H1 (cell line): ENCODE data around the gene NLRP6. TPM values are rescaled to one million over a fixed set of nuclear protein-coding genes. Genes with fewer than 3 reads are reported as not detected.

Experiments used
- CTCF ChIA-PET: fragments of 300-600 bp; sonication (Branson Sonifier 250); formaldehyde crosslinking; loops from one replicate; lab custom pipeline; 2021; ENCODE audit not compliant: partially characterized antibody; lab: Charles Lee
- POLR2A ChIA-PET: fragments of 300-600 bp; sonication (Branson Sonifier 250); formaldehyde crosslinking; loops from one replicate; lab custom pipeline; 2021; ENCODE audit warnings: inconsistent platforms; ENCODE audit not compliant: partially characterized antibody; lab: Charles Lee
- DNase-seq, 2 experiments: peaks; one replicate each; pipeline versions ENCODE4 v3.0.0 to v3.0.0-alpha.2; 2010 to 2022; ENCODE audit warnings: low spot score in 2 of 2, low read depth in 1 of 2, mixed read lengths in 1 of 2
- FAIRE-seq: peaks from 2 replicates; lab custom pipeline; 2011; peaks lifted over from hg19 to GRCh38; lab: Jason Lieb, UNC
- H2AFZ ChIP-seq: 2 replicates; pipeline ENCODE4 v1.8.1; 2012; ENCODE audit warnings: low read length, inconsistent platforms
- H2AK5ac ChIP-seq: 2 replicates; pipeline ENCODE4 v1.6.1; 2013; ENCODE audit warnings: low read depth, low read length
- H2BK120ac ChIP-seq: replicated peaks from 2 replicates; pipeline ENCODE3; 2013; ENCODE audit warnings: low read depth, low read length, inconsistent platforms
- H2BK12ac ChIP-seq: 2 replicates; pipeline ENCODE4 v1.6.1; 2013; ENCODE audit warnings: low read depth, low read length
- H2BK15ac ChIP-seq: 2 replicates; pipeline ENCODE4 v1.6.1; 2013; ENCODE audit warnings: low read length
- H2BK20ac ChIP-seq: 2 replicates; pipeline ENCODE4 v1.6.1; 2013; ENCODE audit warnings: low read length
- H2BK5ac ChIP-seq: 2 replicates; pipeline ENCODE4 v1.6.1; 2013; ENCODE audit warnings: low read depth, low read length
- H3K14ac ChIP-seq: 2 replicates; pipeline ENCODE4 v1.6.1; 2013; ENCODE audit warnings: inconsistent platforms; ENCODE audit not compliant: insufficient read length
- H3K18ac ChIP-seq: 2 replicates; pipeline ENCODE4 v1.6.1; 2013; ENCODE audit warnings: low read length; ENCODE audit errors: extremely low read depth
- H3K23ac ChIP-seq: 2 replicates; pipeline ENCODE4 v1.6.1; 2013; ENCODE audit warnings: inconsistent platforms; ENCODE audit not compliant: insufficient read length
- H3K23me2 ChIP-seq: 2 replicates; pipeline ENCODE4 v1.6.1; 2013; ENCODE audit warnings: low read depth, low read length
- H3K27ac ChIP-seq: 2 replicates; pipeline ENCODE4 v1.6.1; 2011; ENCODE audit warnings: low read depth, low read length, inconsistent platforms
- H3K27me3 ChIP-seq, 4 experiments: replicated peaks in 1 of 4; 1 replicate in 1 of 4; 2 replicates in 3 of 4; pipeline versions ENCODE4 v1.6.1 to v1.8.1; 2011 to 2013; ENCODE audit warnings: low read length in 3 of 4, mild to moderate bottlenecking in 3 of 4, inconsistent platforms in 2 of 4, mixed read lengths in 2 of 4, moderate library complexity in 1 of 4; ENCODE audit not compliant: control insufficient read depth in 3 of 4, insufficient read depth in 3 of 4; ENCODE audit errors: extremely low read depth in 1 of 4
- H3K36me3 ChIP-seq, 4 experiments: 2 replicates each; pipeline versions ENCODE4 v1.6.1 to v1.8.1; 2011 to 2013; ENCODE audit warnings: mild to moderate bottlenecking in 4 of 4, low read length in 3 of 4, moderate library complexity in 2 of 4, control low read depth in 1 of 4, inconsistent platforms in 1 of 4; ENCODE audit not compliant: insufficient read depth in 4 of 4, control insufficient read depth in 2 of 4
- H3K4ac ChIP-seq: replicated peaks from 2 replicates; pipeline ENCODE3; 2013; ENCODE audit warnings: low read length, low read depth, mixed read lengths, inconsistent platforms; ENCODE audit not compliant: insufficient read length
- H3K4me1 ChIP-seq, 4 experiments: replicated peaks in 1 of 4; 1 replicate in 1 of 4; 2 replicates in 3 of 4; pipeline versions ENCODE4 v1.6.1 to v1.8.1; 2011 to 2013; ENCODE audit warnings: low read length in 3 of 4, inconsistent platforms in 2 of 4, mixed read lengths in 1 of 4; ENCODE audit not compliant: insufficient read depth in 4 of 4, control insufficient read depth in 3 of 4
- H3K4me2 ChIP-seq, 2 experiments: 2 replicates each; pipeline versions ENCODE4 v1.6.1 to v1.8.1; 2011 to 2013; ENCODE audit warnings: low read depth in 2 of 2, low read length in 2 of 2, control low read depth in 1 of 2, inconsistent platforms in 1 of 2, mild to moderate bottlenecking in 1 of 2; ENCODE audit not compliant: insufficient read depth in 1 of 2
- H3K4me3 ChIP-seq, 4 experiments: fragments of 200-600, 300-600 bp in 1 of 4; sonication (generic), shearing (Covaris generic), sonication (Bioruptor Twin) in 1 of 4; 2 replicates each; pipeline versions ENCODE4 v1.5.1 to v1.8.1; 2011 to 2016; ENCODE audit warnings: low read length in 4 of 4, low read depth in 3 of 4, control low read depth in 2 of 4, inconsistent platforms in 2 of 4, mild to moderate bottlenecking in 2 of 4, mixed read lengths in 1 of 4, moderate library complexity in 1 of 4; ENCODE audit not compliant: insufficient read depth in 2 of 4; ENCODE audit errors: extremely low read depth in 1 of 4
- H3K56ac ChIP-seq: replicated peaks from 2 replicates; pipeline ENCODE3; 2013; ENCODE audit warnings: low read depth, mild to moderate bottlenecking, mixed read lengths, low read length, inconsistent platforms; ENCODE audit not compliant: insufficient read length
- H3K79me1 ChIP-seq: 2 replicates; pipeline ENCODE4 v1.6.1; 2013; ENCODE audit warnings: low read depth, low read length, control low read depth
- H3K79me2 ChIP-seq, 2 experiments: 2 replicates each; pipeline versions ENCODE4 v1.6.1 to v1.8.1; 2012 to 2013; ENCODE audit warnings: low read length in 2 of 2, mild to moderate bottlenecking in 2 of 2, inconsistent platforms in 1 of 2; ENCODE audit not compliant: insufficient read depth in 2 of 2, control insufficient read depth in 1 of 2
- H3K9ac ChIP-seq, 4 experiments: replicated peaks in 1 of 4; 1 replicate in 1 of 4; 2 replicates in 3 of 4; pipeline versions ENCODE4 v1.6.1 to v1.8.1; 2011 to 2013; ENCODE audit warnings: low read depth in 3 of 4, low read length in 3 of 4, control low read depth in 2 of 4, mild to moderate bottlenecking in 2 of 4, moderate library complexity in 2 of 4, inconsistent platforms in 1 of 4; ENCODE audit errors: extremely low read depth in 1 of 4
- H3K9me3 ChIP-seq, 2 experiments: 2 replicates each; pipeline versions ENCODE4 v1.6.1 to v1.8.1; 2012 to 2013; ENCODE audit warnings: mild to moderate bottlenecking in 2 of 2, moderate library complexity in 2 of 2, control low read depth in 1 of 2, inconsistent platforms in 1 of 2, low read depth in 1 of 2, low read length in 1 of 2, mixed read lengths in 1 of 2; ENCODE audit not compliant: insufficient read depth in 2 of 2
- H4K20me1 ChIP-seq, 2 experiments: replicated peaks in 1 of 2; 2 replicates each; pipeline versions ENCODE3 to v1.8.1; 2011 to 2013; ENCODE audit warnings: inconsistent platforms in 2 of 2, low read length in 2 of 2, mild to moderate bottlenecking in 1 of 2; ENCODE audit not compliant: insufficient read depth in 2 of 2, control insufficient read depth in 1 of 2
- H4K5ac ChIP-seq: 2 replicates; pipeline ENCODE4 v1.6.1; 2013; ENCODE audit warnings: low read length, low read depth, mixed read lengths, inconsistent platforms; ENCODE audit not compliant: insufficient read length
- H4K8ac ChIP-seq: 2 replicates; pipeline ENCODE4 v1.8.0; 2013; ENCODE audit warnings: mild to moderate bottlenecking, moderate library complexity, low read length, inconsistent platforms; ENCODE audit not compliant: insufficient read depth; ENCODE audit errors: extremely low read depth
- H4K91ac ChIP-seq: replicated peaks from 2 replicates; pipeline ENCODE3; 2013; ENCODE audit warnings: low read length, mixed read lengths, inconsistent platforms; ENCODE audit not compliant: insufficient read length
- CBX8 ChIP-seq: fragments of 300-800, 300-1000 bp; sonication (generic); IDR thresholded peaks from 2 replicates; pipeline ENCODE4 v1.7.1; 2016; ENCODE audit warnings: low read depth, low read length, borderline replicate concordance
- POLR2AphosphoS5 ChIP-seq: IDR thresholded peaks from 2 replicates; pipeline ENCODE4 v1.6.1; 2011; ENCODE audit warnings: low read depth, low read length
- SIN3A ChIP-seq, 2 experiments: IDR thresholded peaks in 1 of 2; conservative IDR thresholded peaks in 1 of 2; 2 replicates each; pipeline ENCODE4 v1.6.1; 2011 to 2012; ENCODE audit warnings: low read length in 2 of 2, improper control_type of control experiment in 1 of 2, low read depth in 1 of 2, mild to moderate bottlenecking in 1 of 2
- SP1 ChIP-seq: IDR thresholded peaks from 2 replicates; pipeline ENCODE4 v1.6.1; 2011; ENCODE audit warnings: low read depth, low read length
- TBP ChIP-seq: IDR thresholded peaks from 2 replicates; pipeline ENCODE4 v1.6.1; 2011; ENCODE audit warnings: low read depth, low read length, improper control_type of control experiment
- WGBS, 2 experiments: shearing (Covaris generic) in 1 of 2; methylation state at CpG; one replicate each; pipeline versions ENCODE4 v1.1.6 to v1.1.7; 2013 to 2015; ENCODE audit warnings: low lambda C conversion rate in 2 of 2, mixed read lengths in 2 of 2, inconsistent platforms in 1 of 2, low coverage in 1 of 2, missing lambda C conversion rate in 1 of 2; ENCODE audit not compliant: insufficient replicate concordance in 2 of 2, insufficient coverage in 1 of 2, insufficient read length in 1 of 2; ENCODE audit errors: extremely low coverage in 1 of 2, missing lambda C conversion rate in 1 of 2; 5-methylcytosine and 5-hydroxymethylcytosine counted together
- polyA plus RNA-seq, 7 experiments: library from polyadenylated mRNA; depleted of rRNA in 3 of 7; stranded (reverse) in 5 of 7; unstranded in 2 of 7; fragments of >200 nt in 5 of 7; fragments of 200-250 nt in 2 of 7; gene quantifications; 1 replicate in 5 of 7; 2 replicates in 1 of 7; 4 replicates in 1 of 7; pipeline versions ENCODE4 v1.2.1 to v1.2.3, GENCODE V29; 2011 to 2013; ENCODE audit warnings: missing spikeins in 2 of 7, mixed read lengths in 2 of 7
- total RNA-seq: library from RNA; stranded (reverse); fragmentation: NEBNext Ultra II Directional; extraction: Animal tissue kit (Norgen Biotek cat#: 25700); gene quantifications from 2 replicates; pipeline ENCODE4 v1.2.1, GENCODE V29; 2021
- TF ChIP-seq, protein P1 (sequence below): IDR thresholded peaks from 2 replicates; pipeline ENCODE4 v1.6.1; 2011; ENCODE audit warnings: low read length, improper control_type of control experiment

The NLRP6 gene
- total and polyA plus RNA-seq, 2 of the 8 experiments (the other 6 are each of a cell fraction or from before 2014, with no cell fraction given): not detected

GRCh38 chr11:313787-314553, 35.8 kb downstream of the NLRP6 start, which contains the start of gene IFITM1:
IFITM1 (plus strand) TSS chr11:314040; CDS start chr11:314171, 131 bp downstream.
- H4K8ac ChIP-seq: no peak within 1 kb of the TSS
- no peaks in the 10 kb centered on the region for H3K79me1 ChIP-seq
- peak within 1 kb of the TSS; percentile 95; the same call in 1 of the 2 replicates for H2BK20ac ChIP-seq
- FAIRE-seq (no peak), DNase-seq (peak in 1 of 2 experiments; percentile 57)
- H2AK5ac ChIP-seq: peak within 1 kb of the TSS; percentile 93; the same call in 1 of the 2 replicates
- no peak within 1 kb of the TSS for H3K14ac ChIP-seq
- H3K9ac ChIP-seq: peak within 1 kb of the TSS in 3 of 4 experiments; percentile 51 to 85 (median 56); a peak in 6 of 7 replicates
- peak within 1 kb of the TSS; percentile 90 for H2BK12ac ChIP-seq
- H3K4me2 ChIP-seq: peak within 1 kb of the TSS; percentile 75 to 89
- H3K27ac ChIP-seq: peak within 1 kb of the TSS; percentile 43; the same call in 1 of the 2 replicates
- no peaks in the 10 kb centered on the region for H3K9me3 ChIP-seq
- peaks cover 0 to 5% of the 10 kb centered on the region in 2 experiments for H4K20me1 ChIP-seq
- H3K79me2 ChIP-seq: peaks cover 0 to 21% of the 10 kb centered on the region in 2 experiments; a peak in 2 of 4 replicates
- ChIA-PET CTCF (interaction anchor here (0.9 to 4.2 kb wide), 5 partner anchors 8 to 62 kb away, joined by 3 to 33 read pairs (median 4); no protein-coding TSS in a partner anchor), POLR2A (interaction anchor here (1.8 to 4.0 kb wide), 3 partner anchors 16 to 41 kb away, joined by 4 to 17 read pairs (median 9); no protein-coding TSS in a partner anchor)
- H4K5ac ChIP-seq: peak within 1 kb of the TSS; percentile 68
- peak within 1 kb of the TSS; percentile 97; the same call in 1 of the 2 replicates for H2BK15ac ChIP-seq
- peak within 1 kb of the TSS; percentile 95 for H3K18ac ChIP-seq
- no peaks in the 10 kb centered on the region for H3K27me3 ChIP-seq
- peak within 1 kb of the TSS; percentile 96 for H2BK5ac ChIP-seq
- peaks cover 9 to 41% (median 31%) of the 10 kb centered on the region in 4 experiments for H3K4me1 ChIP-seq
- peak within 1 kb of the TSS; percentile 95 for H3K4ac ChIP-seq
- TF ChIP-seq CBX8: no peak
- TF ChIP-seq, protein P1, sequence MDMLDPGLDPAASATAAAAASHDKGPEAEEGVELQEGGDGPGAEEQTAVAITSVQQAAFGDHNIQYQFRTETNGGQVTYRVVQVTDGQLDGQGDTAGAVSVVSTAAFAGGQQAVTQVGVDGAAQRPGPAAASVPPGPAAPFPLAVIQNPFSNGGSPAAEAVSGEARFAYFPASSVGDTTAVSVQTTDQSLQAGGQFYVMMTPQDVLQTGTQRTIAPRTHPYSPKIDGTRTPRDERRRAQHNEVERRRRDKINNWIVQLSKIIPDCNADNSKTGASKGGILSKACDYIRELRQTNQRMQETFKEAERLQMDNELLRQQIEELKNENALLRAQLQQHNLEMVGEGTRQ: no peak
- 0 out of 4 replicates have a peak, but pooled peaks of 1 of the 2 experiments have one; percentile 27 for TF ChIP-seq SIN3A (conservative IDR thresholded peaks at IDR 0.05 in 1 of 2, IDR thresholded peaks at IDR 0.05 in 1 of 2; ENCODE audit: low read depth in 1 of 2, low read length in 2 of 2)
- TF ChIP-seq TBP: no peak
- TF ChIP-seq POLR2AphosphoS5: no peak
- TF ChIP-seq SP1: 0 out of 2 replicates have a peak, but pooled peaks have one; percentile 33
- no peak within 1 kb of the TSS for H3K23ac ChIP-seq
- peak within 1 kb of the TSS; percentile 49 for H3K56ac ChIP-seq
- H2BK120ac ChIP-seq: peak within 1 kb of the TSS; percentile 91
- peaks cover 18% of the 10 kb centered on the region; the same call in 1 of the 2 replicates for H3K23me2 ChIP-seq
- peak within 1 kb of the TSS; percentile 71 to 94 (median 86) for H3K4me3 ChIP-seq
- H2AFZ ChIP-seq: no peak within 1 kb of the TSS
- peak within 1 kb of the TSS; percentile 63 for H4K91ac ChIP-seq
- WGBS, 2 experiments: 3% methylated on average over 18 of the region's 18 CpGs; no CpG with 5 or more reads in 1 of the 2 experiments
- peaks cover 0 to 4% (median 0%) of the 10 kb centered on the region in 4 experiments; a peak in 1 of 8 replicates for H3K36me3 ChIP-seq
